ENCODE results near the gene CRYAA.

GRCh38 chr21:43189936-43190335 is 21.1 kb downstream of the CRYAA start:
- TF ChIP-seq POLR2A (IDR thresholded peaks at IDR 0.05): no peak
- no peak for TF ChIP-seq CTCF (IDR thresholded peaks at IDR 0.05)
- no peak for TF ChIP-seq POLR2AphosphoS5 (IDR thresholded peaks at IDR 0.05)

All from sigmoid colon (tissue), 4 donors.